Sigmoid colon (tissue), 4 donors: ENCODE data around the gene METTL5.

Experiments
- EP300 ChIP-seq, 4 donors: sonication (generic); formaldehyde crosslinking; IDR thresholded peaks; one replicate each; pipeline ENCODE4 v1.6.1; 2017; ENCODE audit warnings: antibody characterized with exemption in 4 of 4
- POLR2AphosphoS5 ChIP-seq, 4 donors: sonication (generic); formaldehyde crosslinking; IDR thresholded peaks; one replicate each; pipeline ENCODE4 v1.6.1; 2017; ENCODE audit warnings: antibody characterized with exemption in 4 of 4
- TF ChIP-seq, protein P1 (sequence below), 4 experiments: fragments of 450-650 bp in 3 of 4; fragments of 200-600 bp in 1 of 4; IDR thresholded peaks; one replicate each; pipeline ENCODE4 v1.5.1; 2016 to 2019; ENCODE audit warnings: antibody characterized with exemption in 4 of 4, mild to moderate bottlenecking in 3 of 4, moderate library complexity in 2 of 4

DNA sequence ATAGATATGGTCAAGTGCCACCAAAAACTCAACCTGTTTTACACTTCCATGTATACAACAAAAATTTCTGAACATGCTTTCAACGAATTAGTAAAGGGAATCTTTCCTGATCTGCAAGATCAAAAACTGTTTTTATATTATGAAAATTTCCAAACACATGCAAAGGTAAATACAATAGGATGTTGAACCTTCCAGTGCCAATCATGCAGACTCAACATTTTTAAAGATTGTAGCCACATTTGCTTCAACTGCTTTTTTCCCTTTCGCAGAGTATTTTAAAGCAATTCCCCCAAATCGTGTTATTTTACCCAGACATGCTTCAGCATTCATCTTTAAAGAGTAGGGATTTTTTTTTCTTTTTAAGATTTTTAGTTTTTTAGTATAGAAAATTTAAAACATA lies 42.9 kb upstream of the METTL5 start:
- TF ChIP-seq, protein P1, sequence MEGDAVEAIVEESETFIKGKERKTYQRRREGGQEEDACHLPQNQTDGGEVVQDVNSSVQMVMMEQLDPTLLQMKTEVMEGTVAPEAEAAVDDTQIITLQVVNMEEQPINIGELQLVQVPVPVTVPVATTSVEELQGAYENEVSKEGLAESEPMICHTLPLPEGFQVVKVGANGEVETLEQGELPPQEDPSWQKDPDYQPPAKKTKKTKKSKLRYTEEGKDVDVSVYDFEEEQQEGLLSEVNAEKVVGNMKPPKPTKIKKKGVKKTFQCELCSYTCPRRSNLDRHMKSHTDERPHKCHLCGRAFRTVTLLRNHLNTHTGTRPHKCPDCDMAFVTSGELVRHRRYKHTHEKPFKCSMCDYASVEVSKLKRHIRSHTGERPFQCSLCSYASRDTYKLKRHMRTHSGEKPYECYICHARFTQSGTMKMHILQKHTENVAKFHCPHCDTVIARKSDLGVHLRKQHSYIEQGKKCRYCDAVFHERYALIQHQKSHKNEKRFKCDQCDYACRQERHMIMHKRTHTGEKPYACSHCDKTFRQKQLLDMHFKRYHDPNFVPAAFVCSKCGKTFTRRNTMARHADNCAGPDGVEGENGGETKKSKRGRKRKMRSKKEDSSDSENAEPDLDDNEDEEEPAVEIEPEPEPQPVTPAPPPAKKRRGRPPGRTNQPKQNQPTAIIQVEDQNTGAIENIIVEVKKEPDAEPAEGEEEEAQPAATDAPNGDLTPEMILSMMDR (IDR thresholded peaks at IDR 0.05): no peak
- no peak for TF ChIP-seq POLR2AphosphoS5 (IDR thresholded peaks at IDR 0.05)
- TF ChIP-seq EP300 (IDR thresholded peaks at IDR 0.05): no peak
